Activated naive CD4-positive, alpha-beta T cell treated with anti-CD3 and anti-CD28 coated beads for 36 hours (primary cell): ENCODE data around the gene CERS1. TPM values are rescaled to one million over a fixed set of nuclear protein-coding genes. Genes with fewer than 3 reads are reported as not detected.

Source experiments
- CTCF ChIA-PET: fragments of 350-600 bp; sonication (Branson Sonifier 250); formaldehyde crosslinking; loops from one replicate; lab custom pipeline; 2021; ENCODE audit warnings: antibody characterized with exemption; lab: Charles Lee
- DNase-seq: peaks from one replicate; pipeline ENCODE4 v3.0.0-alpha.2; 2020
- H3K27ac Mint-ChIP-seq: one replicate; pipeline ENCODE4 v1.8.0; 2021; ENCODE audit warnings: mild to moderate bottlenecking, mixed read lengths
- H3K27me3 Mint-ChIP-seq: one replicate; pipeline ENCODE4 v1.8.0; 2021; ENCODE audit warnings: low read depth, mixed read lengths
- H3K36me3 Mint-ChIP-seq: one replicate; pipeline ENCODE4 v1.8.0; 2021; ENCODE audit warnings: low read depth, mixed read lengths
- H3K4me1 Mint-ChIP-seq: one replicate; pipeline ENCODE4 v1.8.0; 2021; ENCODE audit warnings: low read depth, mixed read lengths
- H3K4me3 Mint-ChIP-seq: one replicate; pipeline ENCODE4 v1.8.0; 2021; ENCODE audit warnings: mild to moderate bottlenecking, moderate library complexity, mixed read lengths
- H3K9me3 Mint-ChIP-seq: one replicate; pipeline ENCODE4 v1.8.0; 2021; ENCODE audit warnings: mixed read lengths
- intact Hi-C: fragments of 100-400 bp; cut with micrococcal nuclease; formaldehyde crosslinking; loops from one replicate; pipeline ENCODE4 v1.15.1; 2023
- total RNA-seq, 2 experiments: library from RNA; stranded (reverse); gene quantifications; one replicate each; pipeline ENCODE4 v1.2.3, GENCODE V29; 2021

The CERS1 gene
- total RNA-seq, 2 experiments from 2014 or later, result not detected

DNA sequence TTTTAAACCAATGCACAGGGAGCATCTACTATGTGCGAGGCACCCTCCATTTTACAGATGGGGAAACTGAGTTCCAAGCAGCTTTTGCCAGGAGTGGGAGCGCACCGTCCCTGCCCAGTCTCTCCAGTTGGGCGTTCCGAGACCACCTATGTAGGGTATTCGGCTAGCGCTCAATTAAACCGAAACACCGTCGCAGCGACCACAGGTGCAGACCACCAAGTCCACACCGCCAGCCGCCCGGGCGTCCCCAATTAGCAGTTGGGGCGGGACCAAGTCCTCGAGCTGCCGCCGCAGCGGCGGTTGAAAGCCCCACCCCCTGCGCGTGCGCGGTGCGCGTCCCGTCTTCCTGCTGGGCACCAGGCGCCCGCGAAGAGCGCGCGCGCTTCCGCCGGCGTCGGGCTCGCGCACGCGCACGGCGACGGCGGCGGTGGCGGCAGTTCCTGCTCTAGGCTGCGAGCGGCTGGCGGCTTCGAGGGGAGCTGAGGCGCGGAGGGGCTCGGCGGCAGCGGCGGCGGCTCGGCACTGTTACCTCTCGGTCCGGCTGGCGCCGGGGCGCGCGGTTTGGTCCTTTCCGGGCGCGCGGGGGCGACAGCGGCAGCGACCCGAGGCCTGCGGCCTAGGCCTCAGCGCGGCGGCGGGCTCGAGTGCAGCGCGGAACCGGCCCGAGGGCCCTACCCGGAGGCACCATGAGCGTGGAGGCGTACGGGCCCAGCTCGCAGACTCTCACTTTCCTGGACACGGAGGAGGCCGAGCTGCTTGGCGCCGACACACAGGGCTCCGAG lies 64.2 kb downstream of the CERS1 start, which contains the start of gene UPF1:
Gene UPF1 (plus strand): TSS at position 436 of the 782 bp plus-strand sequence. CDS start 251 bp downstream, at position 687.
- CTCF ChIA-PET, result interaction anchor here (0.6 to 3.8 kb wide), 5 partner anchors 10 to 420 kb away, joined by 3 to 31 read pairs (median 3); no protein-coding TSS in a partner anchor
- peak; percentile 96 for DNase-seq
- intact Hi-C loops, result loop anchor here (1.0 to 10.0 kb wide), 8 partner anchors 12 to 547 kb away; partner anchors contain the start of genes ARMC6, COPE, CRTC1 and DDX49
- peaks cover 4% of the 10 kb centered on the region for H3K9me3 Mint-ChIP-seq
- H3K27me3 Mint-ChIP-seq, result no peaks in the 10 kb centered on the region
- H3K4me1 Mint-ChIP-seq, result peaks cover 34% of the 10 kb centered on the region
- peak within 1 kb of the TSS; percentile 97 for H3K4me3 Mint-ChIP-seq
- H3K36me3 Mint-ChIP-seq, result peaks cover 38% of the 10 kb centered on the region
- H3K27ac Mint-ChIP-seq, result peak within 1 kb of the TSS; percentile 86

- H3K9me3 Mint-ChIP-seq, result peaks cover 4% of the 10 kb centered on the region
- CTCF ChIA-PET, result interaction anchor here (0.8 to 3.8 kb wide), 4 partner anchors 8 to 243 kb away, joined by 3 to 31 read pairs (median 4); no protein-coding TSS in a partner anchor
Measured at GRCh38 chr19:18830488-18830887, 65.5 kb downstream of the CERS1 start.

GRCh38 chr19:18828786-18829185 lies 67.2 kb downstream of the CERS1 start:
- CTCF ChIA-PET, result interaction anchor here (0.6 to 1.1 kb wide), 7 partner anchors 16 to 1434 kb away, joined by 3 read pairs; no protein-coding TSS in a partner anchor
- Mint-ChIP-seq H3K4me3 (no peak overlapping the region), H3K36me3 (peaks cover 14% of the 10 kb centered on the region)

More at GRCh38 chr19:18830488-18830887, 65.5 kb downstream of the CERS1 start:
- Mint-ChIP-seq H3K27me3 (no peaks in the 10 kb centered on the region), H3K4me3 (peak overlapping the region; percentile 18), H3K27ac (no peak overlapping the region), H3K36me3 (peaks cover 28% of the 10 kb centered on the region), H3K4me1 (peaks cover 23% of the 10 kb centered on the region)
- intact Hi-C loops, result loop anchor here (2.0 to 10.0 kb wide), 4 partner anchors 128 to 546 kb away; partner anchors contain the start of genes ARMC6, JUND, SUGP2 and UBA52
- DNase-seq, result no peak

More at GRCh38 chr19:18828786-18829185, 67.2 kb downstream of the CERS1 start:
- H3K27ac Mint-ChIP-seq, result no peak overlapping the region
- H3K4me1 Mint-ChIP-seq, result peaks cover 6% of the 10 kb centered on the region
- no peak for DNase-seq
- peaks cover 4% of the 10 kb centered on the region for H3K9me3 Mint-ChIP-seq
- intact Hi-C loops, result no loop called here
- H3K27me3 Mint-ChIP-seq, result no peaks in the 10 kb centered on the region

Other genes with a start within 250 kb of the CERS1 start
- 1 to 10 TPM; 4.0 to 4.2 TPM for gene CRTC1, start 212.5 kb downstream of the CERS1 start, total RNA-seq
- not detected for gene COMP, start 104.9 kb downstream of the CERS1 start, total RNA-seq
- gene UPF1, start 64.2 kb downstream of the CERS1 start, total RNA-seq, result 100 to 1,000 TPM in 1 of 2 experiments, 10 to 100 TPM in 1; 95.0 to 105 TPM
- gene COPE, start 23.2 kb upstream of the CERS1 start, total RNA-seq, result 100 to 1,000 TPM; 199 to 200 TPM
- 10 to 100 TPM; 48.3 to 50.1 TPM for gene DDX49, start 23.6 kb upstream of the CERS1 start, total RNA-seq
- not detected for gene HOMER3, start 45.1 kb upstream of the CERS1 start, total RNA-seq
- 100 to 1,000 TPM; 149 to 154 TPM for gene SUGP2, start 137.4 kb upstream of the CERS1 start, total RNA-seq
- gene ARMC6, start 137.4 kb upstream of the CERS1 start, total RNA-seq, result 10 to 100 TPM; 24.2 to 24.6 TPM
- 1 to 10 TPM; 6.7 to 8.5 TPM for gene SLC25A42, start 167.8 kb upstream of the CERS1 start, total RNA-seq
- 10 to 100 TPM; 18.1 to 18.3 TPM for gene TMEM161A, start 242.3 kb upstream of the CERS1 start, total RNA-seq